Natural killer cell (primary cell): ENCODE measurements around the gene P4HA2. TPM values are rescaled to one million over a fixed set of nuclear protein-coding genes. Genes with fewer than 3 reads are reported as not detected.

ENCODE experiments used
- ATAC-seq, 3 donors: fragments of 150-1000 bp in 2 of 3; fragments of 200-7000 bp in 1 of 3; cut with Tn5 transposase; 1 replicate in 1 of 3; 2 replicates in 2 of 3; pipeline ENCODE4 v1.10.0; 2021; ENCODE audit warnings: mild to moderate bottlenecking in 2 of 3, moderate library complexity in 2 of 3
- DNase-seq, 2 donors: peaks; one replicate each; pipeline versions ENCODE4 v3.0.0 to v3.0.0-alpha.2; 2013 to 2021; ENCODE audit warnings: mixed read lengths in 1 of 2
- H3K27ac ChIP-seq: one replicate; pipeline ENCODE4 v1.5.1; 2013; ENCODE audit warnings: mild to moderate bottlenecking, low read length
- H3K27me3 ChIP-seq: one replicate; pipeline ENCODE4 v1.6.1; 2013; ENCODE audit warnings: low read length; ENCODE audit not compliant: control insufficient read depth, insufficient read depth
- H3K36me3 ChIP-seq: one replicate; pipeline ENCODE4 v1.6.1; 2013; ENCODE audit warnings: low read length; ENCODE audit not compliant: control insufficient read depth, insufficient read depth
- H3K4me1 ChIP-seq: one replicate; pipeline ENCODE4 v1.6.1; 2013; ENCODE audit warnings: low read length; ENCODE audit not compliant: control insufficient read depth, insufficient read depth
- H3K4me3 ChIP-seq: one replicate; pipeline ENCODE4 v1.5.1; 2013; ENCODE audit warnings: low read length
- H3K9me3 ChIP-seq: one replicate; pipeline ENCODE4 v1.6.1; 2013; ENCODE audit warnings: low read length; ENCODE audit not compliant: control insufficient read depth, insufficient read depth
- H3K27ac Mint-ChIP-seq, 2 donors: one replicate each; pipeline ENCODE4 v1.8.0; 2022; ENCODE audit warnings: mild to moderate bottlenecking in 2 of 2, mixed read lengths in 2 of 2, moderate library complexity in 1 of 2
- H3K27me3 Mint-ChIP-seq, 2 donors: one replicate each; pipeline ENCODE4 v1.8.0; 2022; ENCODE audit warnings: low read depth in 2 of 2, mixed read lengths in 2 of 2
- H3K36me3 Mint-ChIP-seq: one replicate; pipeline ENCODE4 v1.8.0; 2022; ENCODE audit warnings: mixed read lengths
- H3K4me1 Mint-ChIP-seq, 2 donors: one replicate each; pipeline ENCODE4 v1.8.0; 2022; ENCODE audit warnings: mixed read lengths in 2 of 2
- H3K4me3 Mint-ChIP-seq: one replicate; pipeline ENCODE4 v1.8.0; 2022; ENCODE audit warnings: mild to moderate bottlenecking, moderate library complexity, mixed read lengths
- H3K9me3 Mint-ChIP-seq, 2 donors: one replicate each; pipeline ENCODE4 v1.8.0; 2022; ENCODE audit warnings: mixed read lengths in 2 of 2
- CTCF ChIP-seq: fragments of 200-600 bp; IDR thresholded peaks from one replicate; pipeline ENCODE4 v1.8.0; 2022; ENCODE audit warnings: antibody characterized with exemption
- WGBS: methylation state at CpG from one replicate; pipeline ENCODE4 v1.1.7; 2013; ENCODE audit warnings: missing lambda C conversion rate; ENCODE audit not compliant: insufficient coverage; 5-methylcytosine and 5-hydroxymethylcytosine counted together
- intact Hi-C: fragments of 100-400 bp; cut with micrococcal nuclease; formaldehyde crosslinking; loops from one replicate; pipeline ENCODE4 v1.14.2; 2022
- total RNA-seq, 4 donors: library from RNA; stranded (reverse); fragments of 120-200 nt in 1 of 4; gene quantifications; one replicate each; pipeline versions ENCODE4 v1.2.3 to v1.2.4, GENCODE V29; 2013 to 2022

P4HA2 gene
- total RNA-seq, 3 donors from 2014 or later (not counting 1 experiment from before 2014, with no cell fraction given): 0.20 TPM; not detected in 2

GRCh38 chr5:132209901-132210545 is 17.6 kb downstream of the P4HA2 start:
- Histone ChIP-seq H3K9me3 (no peaks in the 10 kb centered on the region), H3K4me3 (no peak overlapping the region), H3K36me3 (no peaks in the 10 kb centered on the region), H3K27me3 (no peaks in the 10 kb centered on the region), H3K4me1 (no peaks in the 10 kb centered on the region), H3K27ac (no peak overlapping the region)
- TF ChIP-seq CTCF: no peak
- 94% methylated on average over 11 of the region's 11 CpGs for WGBS
- Mint-ChIP-seq H3K36me3 (no peaks in the 10 kb centered on the region), H3K4me1 (peaks cover 0 to 4% of the 10 kb centered on the region in 2 donors), H3K27ac (no peak overlapping the region), H3K9me3 (no peaks in the 10 kb centered on the region), H3K4me3 (no peak overlapping the region), H3K27me3 (peaks cover 0 to 6% of the 10 kb centered on the region in 2 donors)
- intact Hi-C loops: no loop called here
- DNase-seq (no peak), ATAC-seq (no peak)

- no peak overlapping the region for H3K4me3 ChIP-seq
- Mint-ChIP-seq H3K9me3 (no peaks in the 10 kb centered on the region), H3K36me3 (no peaks in the 10 kb centered on the region), H3K27me3 (peaks cover 0 to 7% of the 10 kb centered on the region in 2 donors), H3K4me3 (no peak overlapping the region), H3K4me1 (peaks cover 0 to 4% of the 10 kb centered on the region in 2 donors), H3K27ac (no peak overlapping the region)
- DNase-seq (no peak), ATAC-seq (no peak)
- no peak for TF ChIP-seq CTCF
- WGBS: 57% methylated on average over 6 of the region's 9 CpGs
- H3K4me1 ChIP-seq: no peaks in the 10 kb centered on the region
- H3K27ac ChIP-seq: no peak overlapping the region
- no peaks in the 10 kb centered on the region for H3K9me3 ChIP-seq
- no peaks in the 10 kb centered on the region for H3K36me3 ChIP-seq
- intact Hi-C loops: no loop called here
- H3K27me3 ChIP-seq: no peaks in the 10 kb centered on the region
Measured at GRCh38 chr5:132209131-132209530, 18.5 kb downstream of the P4HA2 start.

GRCh38 chr5:132207778-132208177 is 19.9 kb downstream of the P4HA2 start:
- TF ChIP-seq CTCF: no peak
- H3K9me3 ChIP-seq: no peaks in the 10 kb centered on the region
- no peak overlapping the region for H3K4me3 ChIP-seq
- Mint-ChIP-seq H3K27me3 (peaks cover 0 to 7% of the 10 kb centered on the region in 2 donors), H3K36me3 (no peaks in the 10 kb centered on the region), H3K4me3 (no peak overlapping the region), H3K4me1 (peaks cover 0 to 4% of the 10 kb centered on the region in 2 donors), H3K9me3 (no peaks in the 10 kb centered on the region), H3K27ac (peak overlapping the region in 1 of 2 donors; percentile 25)
- no peak overlapping the region for H3K27ac ChIP-seq
- no peaks in the 10 kb centered on the region for H3K27me3 ChIP-seq
- WGBS: 95% methylated on average over 5 of the region's 5 CpGs
- ATAC-seq: no peak
- H3K36me3 ChIP-seq: no peaks in the 10 kb centered on the region
- no peaks in the 10 kb centered on the region for H3K4me1 ChIP-seq
- intact Hi-C loops: no loop called here
- no peak for DNase-seq

DNA sequence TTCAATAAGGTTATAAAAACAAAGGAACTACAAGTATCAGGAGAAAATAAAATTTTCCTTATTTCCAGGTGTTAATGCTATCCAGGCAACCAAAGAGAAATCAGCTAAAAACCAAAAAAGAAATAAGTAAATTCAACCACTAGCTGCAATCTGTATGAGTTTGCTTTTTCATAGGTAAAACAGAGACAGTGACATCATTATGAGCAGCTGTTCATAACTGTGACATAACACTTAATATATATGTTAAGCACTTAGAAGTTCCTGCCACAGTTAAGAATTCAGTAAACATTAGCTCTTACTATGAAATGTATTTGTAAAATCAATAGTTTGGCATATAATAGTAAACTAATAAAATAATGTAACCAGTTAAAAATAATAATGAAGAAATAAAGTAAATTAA is 20.9 kb downstream of the P4HA2 start:
- Mint-ChIP-seq H3K9me3 (no peaks in the 10 kb centered on the region), H3K27ac (no peak overlapping the region), H3K4me3 (no peak overlapping the region), H3K27me3 (peaks cover 0 to 7% of the 10 kb centered on the region in 2 donors), H3K4me1 (peaks cover 0 to 4% of the 10 kb centered on the region in 2 donors), H3K36me3 (no peaks in the 10 kb centered on the region)
- no peak for TF ChIP-seq CTCF
- ATAC-seq: no peak
- Histone ChIP-seq H3K9me3 (no peaks in the 10 kb centered on the region), H3K27ac (no peak overlapping the region), H3K4me1 (no peaks in the 10 kb centered on the region), H3K4me3 (no peak overlapping the region), H3K27me3 (no peaks in the 10 kb centered on the region), H3K36me3 (no peaks in the 10 kb centered on the region)
- no peak for DNase-seq
- intact Hi-C loops: no loop called here
